Epithelial cell of proximal tubule (primary cell): ENCODE data around the gene GXYLT1. TPM values are rescaled to one million over a fixed set of nuclear protein-coding genes. Genes with fewer than 3 reads are reported as not detected.
"Not testable (repeated sequence)": the region's sequence is repeated elsewhere in the genome, so short reads cannot be mapped to it uniquely, and the experiment has no call there.

Experiments
- DNase-seq: peaks from one replicate; pipeline ENCODE4 v3.0.0-alpha.2; 2011; ENCODE audit warnings: low read depth
- H3K4me3 ChIP-seq: 2 replicates; pipeline ENCODE4 v1.5.1; 2011; ENCODE audit warnings: low read depth, mild to moderate bottlenecking, low read length
- total RNA-seq: library from RNA; depleted of rRNA; stranded (reverse); fragments of >200 nt; gene quantifications from 2 replicates; pipeline ENCODE4 v1.2.3, GENCODE V29; 2015
- TF ChIP-seq, protein P1 (sequence below): conservative IDR thresholded peaks from 2 replicates; pipeline ENCODE4 v1.5.1; 2012; ENCODE audit warnings: low read depth, mild to moderate bottlenecking, low read length

The GXYLT1 gene
- total RNA-seq, 1 donor from 2014 or later = 9.6 TPM

DNA sequence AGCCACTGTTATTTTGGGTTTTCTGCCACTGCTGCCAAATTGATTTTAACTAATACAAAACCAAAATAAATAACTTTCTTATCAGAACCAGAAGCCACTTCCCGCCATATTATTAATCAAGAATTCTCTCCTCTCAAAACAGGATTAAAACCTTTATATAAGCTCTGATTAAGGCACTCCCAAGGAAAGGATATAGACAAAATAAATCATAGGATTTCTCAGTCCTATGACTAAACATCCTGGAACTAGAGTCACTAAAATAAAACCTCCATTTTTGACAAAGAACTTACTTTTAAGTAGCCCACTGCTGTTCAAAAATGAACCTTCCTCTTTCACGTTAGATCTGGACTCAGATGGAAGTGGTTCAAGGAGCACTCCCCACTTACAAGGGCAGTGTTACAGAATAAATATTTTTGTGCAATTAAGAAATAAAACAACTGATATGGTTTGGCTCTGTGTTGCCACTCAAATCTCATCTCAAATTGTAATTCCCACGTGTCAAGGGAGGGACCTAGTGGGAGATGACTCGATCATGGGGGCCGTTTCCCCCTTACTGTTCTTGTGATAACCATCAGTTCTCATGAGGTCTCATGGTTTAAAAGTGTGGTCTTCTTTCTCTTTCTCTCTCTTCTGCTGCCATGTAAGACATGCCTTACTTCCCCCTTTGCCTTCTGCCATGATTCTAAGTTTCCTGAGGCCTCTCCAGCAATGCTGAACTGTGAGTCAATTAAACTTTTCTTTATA, 26.4 kb downstream of the GXYLT1 start:
- TF ChIP-seq, protein P1, sequence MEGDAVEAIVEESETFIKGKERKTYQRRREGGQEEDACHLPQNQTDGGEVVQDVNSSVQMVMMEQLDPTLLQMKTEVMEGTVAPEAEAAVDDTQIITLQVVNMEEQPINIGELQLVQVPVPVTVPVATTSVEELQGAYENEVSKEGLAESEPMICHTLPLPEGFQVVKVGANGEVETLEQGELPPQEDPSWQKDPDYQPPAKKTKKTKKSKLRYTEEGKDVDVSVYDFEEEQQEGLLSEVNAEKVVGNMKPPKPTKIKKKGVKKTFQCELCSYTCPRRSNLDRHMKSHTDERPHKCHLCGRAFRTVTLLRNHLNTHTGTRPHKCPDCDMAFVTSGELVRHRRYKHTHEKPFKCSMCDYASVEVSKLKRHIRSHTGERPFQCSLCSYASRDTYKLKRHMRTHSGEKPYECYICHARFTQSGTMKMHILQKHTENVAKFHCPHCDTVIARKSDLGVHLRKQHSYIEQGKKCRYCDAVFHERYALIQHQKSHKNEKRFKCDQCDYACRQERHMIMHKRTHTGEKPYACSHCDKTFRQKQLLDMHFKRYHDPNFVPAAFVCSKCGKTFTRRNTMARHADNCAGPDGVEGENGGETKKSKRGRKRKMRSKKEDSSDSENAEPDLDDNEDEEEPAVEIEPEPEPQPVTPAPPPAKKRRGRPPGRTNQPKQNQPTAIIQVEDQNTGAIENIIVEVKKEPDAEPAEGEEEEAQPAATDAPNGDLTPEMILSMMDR = no peak
- H3K4me3 ChIP-seq = no peak overlapping the region
- no peak for DNase-seq

DNA sequence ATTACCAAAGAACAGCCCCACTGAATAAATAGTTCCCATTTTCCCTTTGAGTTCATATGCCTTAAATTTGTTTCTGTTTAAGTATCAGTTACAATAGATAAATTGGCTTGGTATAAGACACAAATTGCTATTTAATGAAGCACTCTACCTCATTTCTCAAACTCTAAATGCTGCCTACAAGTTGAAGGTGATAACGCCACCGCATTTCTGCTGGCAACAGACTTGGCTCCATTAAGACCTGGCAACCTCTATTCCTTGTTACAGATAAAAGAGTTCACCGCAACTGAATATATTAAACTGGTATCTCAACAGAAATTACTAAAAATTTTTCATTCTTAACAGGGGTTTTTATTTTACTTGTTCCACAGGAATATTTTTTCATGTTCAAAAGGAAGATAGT, 35.6 kb downstream of the GXYLT1 start:
- TF ChIP-seq, protein P1 = no peak
- H3K4me3 ChIP-seq = no peak overlapping the region
- no peak for DNase-seq

DNA sequence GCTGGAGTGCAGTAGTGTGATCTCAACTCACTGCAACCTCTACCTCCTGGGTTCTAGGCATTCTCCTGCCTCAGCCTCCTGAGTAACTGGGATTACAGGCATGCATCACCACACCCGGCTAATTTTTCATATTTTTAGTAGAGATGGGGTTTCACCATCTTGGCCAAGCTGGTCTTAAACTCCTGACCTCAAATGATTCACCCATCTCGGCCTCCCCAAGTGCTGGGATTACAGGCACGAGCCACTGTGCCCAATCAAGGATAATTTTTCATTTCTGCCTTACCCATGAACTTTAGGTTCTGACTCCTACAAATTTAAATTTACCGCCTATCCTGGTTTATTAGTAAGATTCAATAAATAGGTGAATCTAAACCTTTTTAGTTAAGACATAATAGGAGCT, 37.9 kb downstream of the GXYLT1 start:
- DNase-seq = not testable (repeated sequence)

DNA sequence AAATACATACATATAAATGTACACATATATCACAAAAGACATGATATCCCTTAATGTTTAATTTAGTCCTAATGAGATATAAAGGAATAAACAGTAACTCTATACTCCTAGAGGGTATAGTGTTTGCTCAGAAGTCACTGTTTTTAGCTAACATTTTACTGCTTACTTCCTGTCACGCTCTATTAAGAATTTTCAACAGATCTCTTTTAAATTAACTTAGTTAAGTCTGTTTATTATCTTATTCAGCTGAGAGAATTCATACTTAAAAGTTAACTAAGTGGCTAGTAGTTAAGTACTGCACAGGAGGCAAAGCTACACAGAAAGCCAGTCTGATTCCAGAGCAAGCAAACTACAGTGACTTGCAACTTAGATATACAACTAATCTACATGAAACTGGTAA, 39.9 kb downstream of the GXYLT1 start:
- TF ChIP-seq, protein P1 = no peak
- no peak overlapping the region for H3K4me3 ChIP-seq
- DNase-seq = no peak

More for the DNA sequence above, 37.9 kb downstream of the GXYLT1 start:
- H3K4me3 ChIP-seq = not testable (repeated sequence)

DNA sequence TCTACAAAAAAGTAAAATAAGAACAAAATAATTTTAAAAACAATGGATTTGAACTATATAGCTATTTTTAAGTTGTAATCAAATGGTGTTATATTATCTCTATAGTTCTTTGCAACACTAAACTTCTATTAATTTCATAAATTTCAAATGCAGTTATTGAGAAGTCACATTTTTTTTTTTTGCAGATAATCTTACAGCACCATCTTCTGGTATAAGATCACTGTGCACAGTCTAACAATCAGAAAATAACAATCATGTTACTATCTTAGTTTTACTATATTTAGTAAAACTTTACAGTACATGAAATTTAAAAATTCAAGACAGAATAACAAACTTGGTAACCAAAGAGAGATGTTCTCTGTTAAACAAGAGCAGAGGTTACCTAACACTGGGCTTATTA, 40.6 kb downstream of the GXYLT1 start:
- no peak overlapping the region for H3K4me3 ChIP-seq
- TF ChIP-seq, protein P1 = peak; percentile 41
- DNase-seq = no peak

DNA sequence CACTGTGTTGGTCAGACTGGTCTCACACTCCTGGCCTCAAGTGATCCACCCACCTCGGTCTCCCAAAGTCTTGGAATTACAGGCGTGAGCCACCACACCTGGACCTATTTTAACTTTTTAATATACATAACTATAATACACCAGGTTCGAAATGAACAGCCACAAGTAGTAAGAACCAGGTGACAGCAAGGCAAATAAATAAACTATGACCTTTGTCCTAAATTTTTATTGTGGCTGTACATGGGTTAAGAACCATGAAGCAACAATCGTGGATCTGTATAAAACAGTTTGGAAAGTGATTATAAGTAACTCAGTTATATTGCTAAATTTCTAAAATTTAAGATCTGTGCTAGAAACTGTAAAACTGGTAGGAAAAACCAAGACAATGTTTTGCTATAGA, 41.5 kb downstream of the GXYLT1 start:
- TF ChIP-seq, protein P1 = no peak
- H3K4me3 ChIP-seq = no peak overlapping the region
- DNase-seq = no peak

DNA sequence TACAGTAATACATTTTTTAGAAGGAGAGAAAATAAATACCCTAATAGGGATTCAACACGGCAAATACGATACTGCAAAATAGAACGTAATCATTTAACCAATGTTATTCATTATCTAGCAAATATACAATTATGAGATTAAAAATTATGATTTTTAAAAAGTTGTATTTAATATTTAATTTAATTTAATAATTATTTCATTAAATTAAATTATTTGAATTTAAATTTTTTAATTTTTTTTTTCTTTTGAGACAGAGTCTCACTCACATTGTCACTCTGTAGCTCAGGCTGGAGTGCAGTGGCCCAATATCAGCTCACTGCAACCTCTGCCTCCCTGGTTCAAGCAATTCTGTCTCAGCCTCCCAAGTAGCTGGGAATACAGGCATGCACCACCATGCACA, 42.0 kb downstream of the GXYLT1 start:
- no peak for DNase-seq
- TF ChIP-seq, protein P1 = no peak
- no peak overlapping the region for H3K4me3 ChIP-seq
